ENCODE measurements around the gene VAPB. TPM values are rescaled to one million over a fixed set of nuclear protein-coding genes. Genes with fewer than 3 reads are reported as not detected.

The VAPB gene
- total RNA-seq, 3 donors from 2014 or later (not counting 1 experiment from before 2014, with no cell fraction given): 20.3 to 23.1 (median 21.3) TPM

GRCh38 chr20:58450254-58450653, 61.2 kb downstream of the VAPB start:
- H3K27me3 Mint-ChIP-seq (ENCODE audit: low read depth in 2 of 2): no peaks in the 10 kb centered on the region
- no peaks in the 10 kb centered on the region for H3K27me3 ChIP-seq (ENCODE audit: control insufficient read depth, insufficient read depth, low read length)
- peaks cover 15% of the 10 kb centered on the region for H3K36me3 ChIP-seq (ENCODE audit: control insufficient read depth, insufficient read depth, low read length)
- no peaks in the 10 kb centered on the region for H3K9me3 Mint-ChIP-seq
- H3K36me3 Mint-ChIP-seq: no peaks in the 10 kb centered on the region
- no peak overlapping the region for H3K27ac ChIP-seq (ENCODE audit: low read length)
- intact Hi-C loops (cut with micrococcal nuclease): no loop called here
- ATAC-seq (no peak), DNase-seq (no peak)
- no peak overlapping the region for H3K27ac Mint-ChIP-seq
- H3K4me1 ChIP-seq (ENCODE audit: control insufficient read depth, insufficient read depth, low read length): no peaks in the 10 kb centered on the region
- TF ChIP-seq CTCF (IDR thresholded peaks at IDR 0.05): no peak
- WGBS (ENCODE audit: insufficient coverage): 77% methylated on average over 9 of the region's 10 CpGs
- no peak overlapping the region for H3K4me3 Mint-ChIP-seq
- peaks cover 15 to 21% of the 10 kb centered on the region in 2 donors for H3K4me1 Mint-ChIP-seq
- H3K9me3 ChIP-seq (ENCODE audit: control insufficient read depth, insufficient read depth, low read length): no peaks in the 10 kb centered on the region
- no peak overlapping the region for H3K4me3 ChIP-seq (ENCODE audit: low read length)

GRCh38 chr20:58452667-58453255, 63.7 kb downstream of the VAPB start:
- no peaks in the 10 kb centered on the region for H3K36me3 Mint-ChIP-seq
- peaks cover 19 to 21% of the 10 kb centered on the region in 2 donors for H3K4me1 Mint-ChIP-seq
- no peak for TF ChIP-seq CTCF (IDR thresholded peaks at IDR 0.05)
- H3K9me3 Mint-ChIP-seq: no peaks in the 10 kb centered on the region
- 84% methylated on average over 4 of the region's 4 CpGs for WGBS (ENCODE audit: insufficient coverage)
- Histone ChIP-seq H3K36me3 (ENCODE audit: control insufficient read depth, insufficient read depth, low read length) (peaks cover 2% of the 10 kb centered on the region), H3K27ac (ENCODE audit: low read length) (no peak overlapping the region), H3K9me3 (ENCODE audit: control insufficient read depth, insufficient read depth, low read length) (no peaks in the 10 kb centered on the region), H3K27me3 (ENCODE audit: control insufficient read depth, insufficient read depth, low read length) (no peaks in the 10 kb centered on the region), H3K4me1 (ENCODE audit: control insufficient read depth, insufficient read depth, low read length) (no peaks in the 10 kb centered on the region), H3K4me3 (ENCODE audit: low read length) (no peak overlapping the region)
- DNase-seq (no peak), ATAC-seq (no peak)
- intact Hi-C loops (cut with micrococcal nuclease): no loop called here
- no peak overlapping the region for H3K27ac Mint-ChIP-seq
- H3K4me3 Mint-ChIP-seq: no peak overlapping the region
- H3K27me3 Mint-ChIP-seq (ENCODE audit: low read depth in 2 of 2): no peaks in the 10 kb centered on the region

GRCh38 chr20:58453391-58453790, 64.4 kb downstream of the VAPB start:
- H3K27me3 Mint-ChIP-seq (ENCODE audit: low read depth in 2 of 2): no peaks in the 10 kb centered on the region
- no peaks in the 10 kb centered on the region for H3K9me3 Mint-ChIP-seq
- ATAC-seq: no peak
- DNase-seq: no peak
- peaks cover 19 to 21% of the 10 kb centered on the region in 2 donors for H3K4me1 Mint-ChIP-seq
- no peak overlapping the region for H3K27ac ChIP-seq (ENCODE audit: low read length)
- intact Hi-C loops (cut with micrococcal nuclease): no loop called here
- H3K9me3 ChIP-seq (ENCODE audit: control insufficient read depth, insufficient read depth, low read length): no peaks in the 10 kb centered on the region
- WGBS (ENCODE audit: insufficient coverage): 80% methylated on average over 4 of the region's 5 CpGs
- H3K4me1 ChIP-seq (ENCODE audit: control insufficient read depth, insufficient read depth, low read length): no peaks in the 10 kb centered on the region
- H3K4me3 ChIP-seq (ENCODE audit: low read length): no peak overlapping the region
- H3K4me3 Mint-ChIP-seq: no peak overlapping the region
- peaks cover 2% of the 10 kb centered on the region for H3K36me3 ChIP-seq (ENCODE audit: control insufficient read depth, insufficient read depth, low read length)
- no peak for TF ChIP-seq CTCF (IDR thresholded peaks at IDR 0.05)
- no peaks in the 10 kb centered on the region for H3K36me3 Mint-ChIP-seq
- H3K27me3 ChIP-seq (ENCODE audit: control insufficient read depth, insufficient read depth, low read length): no peaks in the 10 kb centered on the region
- no peak overlapping the region for H3K27ac Mint-ChIP-seq

- DNase-seq: no peak
- Mint-ChIP-seq H3K27me3 (ENCODE audit: low read depth in 2 of 2) (no peaks in the 10 kb centered on the region), H3K27ac (no peak overlapping the region), H3K4me1 (peaks cover 19 to 21% of the 10 kb centered on the region in 2 donors), H3K36me3 (no peaks in the 10 kb centered on the region), H3K9me3 (no peaks in the 10 kb centered on the region), H3K4me3 (no peak overlapping the region)
- no peak overlapping the region for H3K27ac ChIP-seq (ENCODE audit: low read length)
- intact Hi-C loops (cut with micrococcal nuclease): no loop called here
- no peaks in the 10 kb centered on the region for H3K9me3 ChIP-seq (ENCODE audit: control insufficient read depth, insufficient read depth, low read length)
- no peaks in the 10 kb centered on the region for H3K27me3 ChIP-seq (ENCODE audit: control insufficient read depth, insufficient read depth, low read length)
- H3K36me3 ChIP-seq (ENCODE audit: control insufficient read depth, insufficient read depth, low read length): no peaks in the 10 kb centered on the region
- no peak for ATAC-seq
- no peak overlapping the region for H3K4me3 ChIP-seq (ENCODE audit: low read length)
- TF ChIP-seq CTCF (IDR thresholded peaks at IDR 0.05): no peak
- H3K4me1 ChIP-seq (ENCODE audit: control insufficient read depth, insufficient read depth, low read length): no peaks in the 10 kb centered on the region
Observed at GRCh38 chr20:58454460-58454859, 65.4 kb downstream of the VAPB start.

All from natural killer cell (primary cell).